ENCODE results near the gene BNIP1. TPM values are rescaled to one million over a fixed set of nuclear protein-coding genes. Genes with fewer than 3 reads are reported as not detected.
"Not testable (repeated sequence)": the region's sequence is repeated elsewhere in the genome, so short reads cannot be mapped to it uniquely, and the experiment has no call there.

BNIP1 gene
- total and polyA plus RNA-seq, 8 donors: 3.6 to 28.0 (median 13.4) TPM; not detected in 1

GRCh38 chr5:173143567-173143966, 764 bp upstream of the BNIP1 start:
- no peak overlapping the region for H3K4me3 ChIP-seq
- H3K27me3 ChIP-seq: no peaks in the 10 kb centered on the region
- intact Hi-C loops (cut with DNase I; ENCODE audit: low total_unique reads): loop anchor here (10.0 kb wide), 1 partner anchor 159 kb away; the partner anchor contains the start of gene ATP6V0E1
- WGBS, 5 donors: 87 to 91% (median 90%) methylated on average over 7 to 8 of the region's 8 CpGs
- DNase-seq: no peak
- H3K27ac ChIP-seq: no peak overlapping the region
- H3K9me3 ChIP-seq: no peaks in the 10 kb centered on the region
- H3K4me1 ChIP-seq: peaks cover 5 to 24% (median 15%) of the 10 kb centered on the region in 4 donors
- TF ChIP-seq POLR2A (IDR thresholded peaks at IDR 0.05) (no peak), EP300 (IDR thresholded peaks at IDR 0.05) (no peak), POLR2AphosphoS5 (IDR thresholded peaks at IDR 0.05) (no peak), CTCF (IDR thresholded peaks at IDR 0.05) (no peak)
- peaks cover 0 to 27% (median 23%) of the 10 kb centered on the region in 4 donors for H3K36me3 ChIP-seq

- TF ChIP-seq POLR2A (IDR thresholded peaks at IDR 0.05): no peak
- TF ChIP-seq CTCF (IDR thresholded peaks at IDR 0.05): no peak
- TF ChIP-seq POLR2AphosphoS5 (IDR thresholded peaks at IDR 0.05): no peak
- no peak for TF ChIP-seq EP300 (IDR thresholded peaks at IDR 0.05)
- Histone ChIP-seq H3K27ac (no peak overlapping the region), H3K4me3 (no peak overlapping the region), H3K27me3 (no peaks in the 10 kb centered on the region), H3K36me3 (peaks cover 9 to 67% (median 53%) of the 10 kb centered on the region in 4 donors), H3K9me3 (no peaks in the 10 kb centered on the region), H3K4me1 (peaks cover 0 to 17% (median 11%) of the 10 kb centered on the region in 4 donors)
- no peak for DNase-seq
- intact Hi-C loops (cut with DNase I; ENCODE audit: low total_unique reads): loop anchor here (10.0 kb wide), 1 partner anchor 164 kb away; the partner anchor contains the start of gene ATP6V0E1
- WGBS, 5 donors: 47 to 93% (median 75%) methylated on average over 1 to 2 of the region's 2 CpGs
These were observed 4.0 kb downstream of the BNIP1 start for GRCh38 chr5:173148354-173148753.

- Histone ChIP-seq H3K36me3 (peaks cover 30 to 99% (median 84%) of the 10 kb centered on the region in 4 donors), H3K4me3 (no peak overlapping the region), H3K9me3 (no peaks in the 10 kb centered on the region), H3K27me3 (no peaks in the 10 kb centered on the region), H3K4me1 (no peaks in the 10 kb centered on the region), H3K27ac (no peak overlapping the region)
- WGBS, 5 donors: 93 to 99% (median 94%) methylated on average over 5 of the region's 5 CpGs
- DNase-seq: no peak
- TF ChIP-seq POLR2A (IDR thresholded peaks at IDR 0.05) (no peak), POLR2AphosphoS5 (IDR thresholded peaks at IDR 0.05) (no peak), EP300 (IDR thresholded peaks at IDR 0.05) (no peak), CTCF (IDR thresholded peaks at IDR 0.05) (no peak)
- intact Hi-C loops (cut with DNase I; ENCODE audit: low total_unique reads): no loop called here
These were observed 8.2 kb downstream of the BNIP1 start for GRCh38 chr5:173152547-173152946.

- Histone ChIP-seq H3K4me3 (no peak overlapping the region), H3K4me1 (no peaks in the 10 kb centered on the region), H3K27me3 (no peaks in the 10 kb centered on the region), H3K36me3 (peaks cover 39 to 100% (median 88%) of the 10 kb centered on the region in 4 donors), H3K9me3 (no peaks in the 10 kb centered on the region), H3K27ac (no peak overlapping the region)
- intact Hi-C loops (cut with DNase I; ENCODE audit: low total_unique reads): no loop called here
- TF ChIP-seq POLR2AphosphoS5 (IDR thresholded peaks at IDR 0.05) (no peak), EP300 (IDR thresholded peaks at IDR 0.05) (no peak), POLR2A (IDR thresholded peaks at IDR 0.05) (no peak), CTCF (IDR thresholded peaks at IDR 0.05) (no peak)
- WGBS, 5 donors: 88 to 93% (median 90%) methylated on average over 7 of the region's 7 CpGs
- no peak for DNase-seq
These were observed 9.5 kb downstream of the BNIP1 start for GRCh38 chr5:173153842-173154241.

GRCh38 chr5:173154619-173155018, 10.3 kb downstream of the BNIP1 start:
- H3K9me3 ChIP-seq; H3K4me3 ChIP-seq; DNase-seq; H3K27ac ChIP-seq; H3K4me1 ChIP-seq; H3K27me3 ChIP-seq; intact Hi-C loops (cut with DNase I; ENCODE audit: low total_unique reads): not testable (repeated sequence)
- 95 to 98% (median 96%) methylated on average over 5 of the region's 5 CpGs for WGBS, 5 donors
- H3K36me3 ChIP-seq: peaks cover 35 to 100% (median 88%) of the 10 kb centered on the region in 4 donors
